Astrocyte of the spinal cord (primary cell): ENCODE data around the gene TMEM170B.
A peak's percentile ranks its signal among the peaks of the same experiment; 100 is the strongest.

Experiments used
- DNase-seq: peaks from one replicate; pipeline ENCODE4 v3.0.0; 2011; ENCODE audit warnings: low read depth, low spot score
- H3K4me3 ChIP-seq: 2 replicates; pipeline ENCODE4 v1.5.1; 2011; ENCODE audit warnings: low read depth, mild to moderate bottlenecking, low read length, moderate library complexity
- in situ Hi-C: cut with HindIII; loops from 2 replicates; pipeline ENCODE4 v1.10.0; 2017; ENCODE audit warnings: low sequenced_read_pairs
- TF ChIP-seq, protein P1 (sequence below): IDR thresholded peaks from 2 replicates; pipeline ENCODE4 v1.5.1; 2012; ENCODE audit warnings: low read depth, mild to moderate bottlenecking, low read length, inconsistent platforms

Gene TMEM170B

DNA sequence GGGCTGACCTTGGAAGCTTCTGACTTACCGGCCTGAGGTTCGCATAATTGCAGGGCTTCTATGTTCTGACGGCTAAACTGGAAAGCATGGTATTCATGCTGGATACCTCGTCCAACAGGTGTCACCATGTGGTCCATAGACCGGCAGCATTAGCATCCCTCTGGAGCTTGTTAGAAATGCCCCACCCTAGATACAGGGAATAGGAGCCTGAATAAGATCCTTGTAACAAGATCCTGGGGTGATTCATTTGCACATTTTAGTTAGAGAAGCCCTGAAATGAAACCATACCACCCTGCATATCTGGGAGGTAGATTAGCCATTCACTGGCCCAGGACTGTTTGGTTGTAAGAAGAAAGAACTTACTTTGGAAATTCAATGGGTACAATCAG, 77.7 kb downstream of the TMEM170B start:
- TF ChIP-seq, protein P1, sequence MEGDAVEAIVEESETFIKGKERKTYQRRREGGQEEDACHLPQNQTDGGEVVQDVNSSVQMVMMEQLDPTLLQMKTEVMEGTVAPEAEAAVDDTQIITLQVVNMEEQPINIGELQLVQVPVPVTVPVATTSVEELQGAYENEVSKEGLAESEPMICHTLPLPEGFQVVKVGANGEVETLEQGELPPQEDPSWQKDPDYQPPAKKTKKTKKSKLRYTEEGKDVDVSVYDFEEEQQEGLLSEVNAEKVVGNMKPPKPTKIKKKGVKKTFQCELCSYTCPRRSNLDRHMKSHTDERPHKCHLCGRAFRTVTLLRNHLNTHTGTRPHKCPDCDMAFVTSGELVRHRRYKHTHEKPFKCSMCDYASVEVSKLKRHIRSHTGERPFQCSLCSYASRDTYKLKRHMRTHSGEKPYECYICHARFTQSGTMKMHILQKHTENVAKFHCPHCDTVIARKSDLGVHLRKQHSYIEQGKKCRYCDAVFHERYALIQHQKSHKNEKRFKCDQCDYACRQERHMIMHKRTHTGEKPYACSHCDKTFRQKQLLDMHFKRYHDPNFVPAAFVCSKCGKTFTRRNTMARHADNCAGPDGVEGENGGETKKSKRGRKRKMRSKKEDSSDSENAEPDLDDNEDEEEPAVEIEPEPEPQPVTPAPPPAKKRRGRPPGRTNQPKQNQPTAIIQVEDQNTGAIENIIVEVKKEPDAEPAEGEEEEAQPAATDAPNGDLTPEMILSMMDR = no peak
- peak; percentile 77 for DNase-seq
- in situ Hi-C loops = no loop called here
- H3K4me3 ChIP-seq = no peak overlapping the region

DNA sequence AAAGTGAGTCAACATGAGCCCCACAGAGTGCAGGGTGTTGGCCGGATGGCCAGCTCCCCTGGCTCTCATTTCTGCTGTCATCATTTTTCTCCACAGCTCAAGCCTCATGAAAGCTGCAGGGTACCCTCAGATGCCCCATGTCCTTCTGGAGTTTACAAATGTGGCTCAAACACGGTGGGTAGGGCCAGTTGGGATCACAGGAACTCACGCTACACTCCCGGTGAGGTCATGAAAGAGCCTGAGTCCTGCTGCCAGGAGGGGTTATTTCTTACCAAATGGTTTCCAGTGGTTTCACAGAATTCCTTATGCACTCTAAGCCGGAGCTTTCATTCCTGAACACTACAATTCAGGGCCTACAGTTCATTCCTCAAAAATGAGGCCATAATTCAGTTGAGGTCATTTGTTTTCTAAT, 78.7 kb downstream of the TMEM170B start:
- TF ChIP-seq, protein P1 = no peak
- peak; percentile 97 for DNase-seq
- no peak overlapping the region for H3K4me3 ChIP-seq
- in situ Hi-C loops = no loop called here

DNA sequence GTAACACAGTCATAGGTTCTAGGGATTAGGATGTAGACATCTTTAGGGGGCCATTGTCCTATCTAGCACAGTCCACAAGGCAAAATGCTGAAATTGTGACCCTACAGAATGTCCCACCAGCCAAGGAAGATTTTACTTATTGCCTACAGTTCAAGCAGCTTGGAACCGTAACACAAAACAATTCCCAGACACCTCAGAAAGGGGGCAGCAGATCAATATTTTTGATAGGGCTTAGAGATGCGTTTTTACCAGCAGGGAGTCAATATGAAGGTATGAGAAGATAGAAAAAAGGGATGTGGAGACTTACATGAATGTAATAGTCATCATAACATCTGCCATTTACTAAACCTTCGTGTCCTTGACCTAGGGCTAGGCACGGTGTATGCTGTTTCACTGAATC, 81.0 kb downstream of the TMEM170B start:
- in situ Hi-C loops = no loop called here
- TF ChIP-seq, protein P1 = peak; percentile 34
- DNase-seq = peak; percentile 54
- H3K4me3 ChIP-seq = no peak overlapping the region

DNA sequence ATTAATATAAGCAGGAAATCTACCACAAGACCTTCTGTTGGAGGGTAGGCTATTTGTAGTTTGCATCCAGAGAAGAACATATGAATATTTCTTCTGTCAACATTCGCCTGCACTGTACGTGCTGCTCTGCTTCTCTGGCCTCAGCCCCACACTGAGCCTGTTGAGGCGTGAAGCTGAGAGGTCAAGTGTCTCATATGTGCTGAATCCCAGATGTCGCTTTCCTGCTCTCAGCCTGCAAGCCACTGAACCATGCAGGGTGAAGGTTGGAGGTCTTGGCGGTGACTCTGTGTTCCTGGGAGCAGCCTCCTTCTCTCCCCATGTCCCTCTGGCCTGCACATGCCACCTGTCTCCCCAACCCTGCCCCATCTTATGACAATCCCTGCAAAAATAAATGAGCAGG, 83.6 kb downstream of the TMEM170B start:
- no peak for DNase-seq
- TF ChIP-seq, protein P1 = no peak
- in situ Hi-C loops = no loop called here
- H3K4me3 ChIP-seq = no peak overlapping the region

DNA sequence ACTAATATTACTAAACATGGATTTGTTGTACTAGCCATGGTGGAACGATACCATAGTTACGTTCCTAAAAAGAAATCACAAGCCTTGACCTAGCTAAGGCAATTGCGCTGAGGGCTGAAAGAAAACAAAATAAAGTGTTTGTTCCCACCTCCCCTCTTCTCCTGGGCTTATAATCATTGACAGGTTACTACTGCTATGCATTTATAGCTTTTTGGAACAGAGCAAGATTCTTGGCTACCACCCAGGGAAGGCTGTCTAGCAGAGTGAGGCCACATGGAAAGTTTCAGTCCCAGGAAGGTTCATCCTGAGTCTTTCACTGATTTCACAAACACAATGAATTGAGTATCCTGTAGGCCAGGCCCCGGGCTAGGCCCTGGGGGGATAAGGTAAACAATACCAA, 84.6 kb downstream of the TMEM170B start:
- DNase-seq = no peak
- H3K4me3 ChIP-seq = no peak overlapping the region
- TF ChIP-seq, protein P1 = no peak
- in situ Hi-C loops = no loop called here

DNA sequence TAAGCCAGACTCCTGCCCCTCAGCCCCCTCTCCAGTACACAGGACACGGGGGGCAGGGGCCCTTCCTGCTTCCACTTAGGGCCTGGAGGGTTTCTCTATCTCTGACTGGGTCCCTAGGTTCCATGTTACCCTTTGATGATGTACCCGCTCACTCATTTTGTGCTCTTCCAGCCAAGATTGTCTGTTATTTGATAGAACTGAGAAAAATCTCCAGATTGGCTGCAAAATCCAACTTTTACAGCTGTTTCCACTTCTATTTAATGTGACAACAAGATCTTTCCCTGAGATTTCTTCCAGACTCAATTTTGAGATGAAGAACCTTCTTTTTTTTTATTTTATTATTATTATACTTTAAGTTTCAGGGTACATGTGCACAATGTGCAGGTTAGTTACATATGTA, 85.7 kb downstream of the TMEM170B start:
- no peak overlapping the region for H3K4me3 ChIP-seq
- TF ChIP-seq, protein P1 = no peak
- no peak for DNase-seq
- in situ Hi-C loops = no loop called here

DNA sequence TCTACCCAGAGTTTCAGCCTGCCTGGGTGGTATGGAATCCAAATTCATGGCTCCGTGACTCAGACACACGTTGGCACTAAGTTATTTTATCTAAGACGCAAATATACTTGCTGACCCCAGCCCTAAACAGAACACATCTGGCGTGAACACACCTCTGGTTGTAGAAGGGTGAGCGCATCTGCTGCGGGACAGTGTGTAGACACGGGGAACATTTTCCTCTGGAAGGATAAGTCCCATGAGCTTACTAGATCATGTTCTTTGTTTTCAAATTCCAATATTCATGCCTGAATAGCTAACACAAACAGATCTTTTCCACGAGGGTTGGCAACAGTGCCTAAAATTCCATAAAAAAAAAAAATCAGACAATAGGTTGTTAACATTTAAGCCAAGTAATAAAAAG, 87.8 kb downstream of the TMEM170B start:
- TF ChIP-seq, protein P1 = no peak
- H3K4me3 ChIP-seq = no peak overlapping the region
- DNase-seq = no peak
- in situ Hi-C loops = no loop called here
